ENCODE results near the gene HLF. TPM values are rescaled to one million over a fixed set of nuclear protein-coding genes. Genes with fewer than 3 reads are reported as not detected.

The HLF gene
- total and polyA plus RNA-seq, 10 of the 15 experiments (the other 5 are each of a cell fraction or from before 2014, with no cell fraction given) = 0.01 to 0.33 (median 0.20) TPM; not detected in 3

DNA sequence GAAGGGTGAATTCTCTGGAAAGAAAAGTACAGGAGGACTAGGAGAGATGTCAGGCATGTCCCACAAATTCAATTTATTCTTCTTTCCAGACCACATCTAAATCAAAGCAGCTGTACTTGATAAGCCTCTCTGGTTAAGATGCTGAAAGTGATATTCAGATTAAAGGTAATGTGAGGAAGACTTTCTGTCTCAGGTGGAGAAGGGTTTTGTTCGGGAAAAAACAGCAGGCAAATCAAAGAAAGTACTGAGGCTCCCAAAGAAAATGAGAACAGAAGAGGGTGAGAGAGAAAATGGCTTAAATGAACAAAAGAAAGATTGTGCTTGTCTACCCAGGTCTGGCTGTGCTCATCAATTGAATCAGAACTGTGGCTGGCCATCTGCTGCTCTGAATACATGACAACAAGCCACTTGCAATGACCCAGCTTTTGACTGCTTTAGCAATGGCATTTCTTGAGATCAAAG, 101.3 kb downstream of the HLF start (continued):
- TF ChIP-seq, protein P1, sequence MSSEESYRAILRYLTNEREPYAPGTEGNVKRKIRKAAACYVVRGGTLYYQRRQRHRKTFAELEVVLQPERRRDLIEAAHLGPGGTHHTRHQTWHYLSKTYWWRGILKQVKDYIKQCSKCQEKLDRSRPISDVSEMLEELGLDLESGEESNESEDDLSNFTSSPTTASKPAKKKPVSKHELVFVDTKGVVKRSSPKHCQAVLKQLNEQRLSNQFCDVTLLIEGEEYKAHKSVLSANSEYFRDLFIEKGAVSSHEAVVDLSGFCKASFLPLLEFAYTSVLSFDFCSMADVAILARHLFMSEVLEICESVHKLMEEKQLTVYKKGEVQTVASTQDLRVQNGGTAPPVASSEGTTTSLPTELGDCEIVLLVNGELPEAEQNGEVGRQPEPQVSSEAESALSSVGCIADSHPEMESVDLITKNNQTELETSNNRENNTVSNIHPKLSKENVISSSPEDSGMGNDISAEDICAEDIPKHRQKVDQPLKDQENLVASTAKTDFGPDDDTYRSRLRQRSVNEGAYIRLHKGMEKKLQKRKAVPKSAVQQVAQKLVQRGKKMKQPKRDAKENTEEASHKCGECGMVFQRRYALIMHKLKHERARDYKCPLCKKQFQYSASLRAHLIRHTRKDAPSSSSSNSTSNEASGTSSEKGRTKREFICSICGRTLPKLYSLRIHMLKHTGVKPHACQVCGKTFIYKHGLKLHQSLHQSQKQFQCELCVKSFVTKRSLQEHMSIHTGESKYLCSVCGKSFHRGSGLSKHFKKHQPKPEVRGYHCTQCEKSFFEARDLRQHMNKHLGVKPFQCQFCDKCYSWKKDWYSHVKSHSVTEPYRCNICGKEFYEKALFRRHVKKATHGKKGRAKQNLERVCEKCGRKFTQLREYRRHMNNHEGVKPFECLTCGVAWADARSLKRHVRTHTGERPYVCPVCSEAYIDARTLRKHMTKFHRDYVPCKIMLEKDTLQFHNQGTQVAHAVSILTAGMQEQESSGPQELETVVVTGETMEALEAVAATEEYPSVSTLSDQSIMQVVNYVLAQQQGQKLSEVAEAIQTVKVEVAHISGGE (CRISPR knock-in tag; IDR thresholded peaks at IDR 0.05) = no peak
- no peak for TF ChIP-seq KAT2A (conservative IDR thresholded peaks at IDR 0.05; ENCODE audit: control insufficient read depth, low read depth, low read length)
- no peak for TF ChIP-seq RBBP5 (conservative IDR thresholded peaks at IDR 0.05)
- TF ChIP-seq MYB (IDR thresholded peaks at IDR 0.05; ENCODE audit: borderline replicate concordance, low read depth, low read length) = no peak
- TF ChIP-seq NR2C2 (IDR thresholded peaks at IDR 0.05; ENCODE audit: borderline replicate concordance, control insufficient read depth, insufficient read length, low read depth) = no peak
- no peak for TF ChIP-seq CHD2 (IDR thresholded peaks at IDR 0.05; ENCODE audit: borderline replicate concordance, low read depth, low read length)
- TF ChIP-seq FOS (IDR thresholded peaks at IDR 0.05; ENCODE audit: borderline replicate concordance, extremely low read depth, insufficient read length) = no peak
- TF ChIP-seq KDM1A (IDR thresholded peaks at IDR 0.05; ENCODE audit: borderline replicate concordance) = no peak
- no peak for TF ChIP-seq HDAC2 (IDR thresholded peaks at IDR 0.05)
- TF ChIP-seq ZNF207 (IDR thresholded peaks at IDR 0.05; ENCODE audit: borderline replicate concordance) = no peak

DNA sequence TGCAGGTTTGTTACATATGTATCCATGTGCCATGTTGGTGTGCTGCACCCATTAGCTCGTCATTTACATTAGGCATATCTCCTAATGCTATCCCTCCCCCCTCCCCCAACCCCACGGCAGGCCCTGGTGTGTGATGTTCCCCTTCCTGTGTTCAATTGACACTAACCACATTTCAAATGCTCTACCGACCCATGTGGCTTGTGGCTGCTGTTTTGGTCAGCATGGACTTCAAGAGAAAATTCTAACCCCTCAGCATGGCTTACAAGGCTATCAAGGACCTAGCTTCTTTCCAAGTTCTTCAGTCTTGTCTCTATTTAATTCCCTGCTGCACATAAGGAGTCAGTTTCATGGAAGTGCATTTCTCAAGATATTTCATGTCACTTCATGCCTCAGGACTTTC, 103.9 kb downstream of the HLF start:
- Histone ChIP-seq H3K36me3 (ENCODE audit: control insufficient read depth in 2 of 2, insufficient read depth in 2 of 2, low read length in 1 of 2) (no peaks in the 10 kb centered on the region), H3K9me3 (replicated peaks; ENCODE audit: control insufficient read depth, insufficient read depth, low read length) (no peaks in the 10 kb centered on the region; the same call in 2 of the 3 replicates), H4K20me1 (ENCODE audit: control insufficient read depth, insufficient read depth) (no peaks in the 10 kb centered on the region), H3K4me3 (no peak overlapping the region), H3K9ac (ENCODE audit: control insufficient read depth, insufficient read depth, low read length) (no peak overlapping the region), H3K27me3 (replicated peaks in 1 of 2; ENCODE audit: control insufficient read depth in 2 of 2, insufficient read depth in 2 of 2, low read length in 1 of 2) (no peaks in the 10 kb centered on the region), H2AFZ (ENCODE audit: control insufficient read depth, low read depth, low read length) (no peak overlapping the region), H3K27ac (ENCODE audit: control insufficient read depth, insufficient read depth) (no peak overlapping the region), H3K79me2 (ENCODE audit: control insufficient read depth, insufficient read depth, low read length) (no peaks in the 10 kb centered on the region), H3K4me1 (ENCODE audit: control insufficient read depth, insufficient read depth, low read length) (no peaks in the 10 kb centered on the region), H3K4me2 (ENCODE audit: control insufficient read depth, insufficient read depth) (no peak overlapping the region)
- POLR2A ChIA-PET = interaction anchor here (0.7 kb wide), 1 partner anchor 24 kb away, joined by 6 read pairs; no protein-coding TSS in a partner anchor
- CTCF ChIA-PET = interaction anchor here (1.4 kb wide), 1 partner anchor 13 kb away, joined by 4 read pairs; no protein-coding TSS in a partner anchor
- in situ Hi-C loops (cut with MboI) = no loop called here
- intact Hi-C loops (cut with micrococcal nuclease; ENCODE audit: unreplicated experiment) = no loop called here
- SMC1A ChIA-PET (ENCODE audit: uncharacterized antibody, unreplicated experiment) = no interaction called here
- RAD21 ChIA-PET (ENCODE audit: unreplicated experiment) = no interaction called here
- FAIRE-seq (no peak), ATAC-seq (no peak), DNase-seq (ENCODE audit: low read depth, low spot score) (no peak)
- TF ChIP-seq RUNX3 (IDR thresholded peaks at IDR 0.05; ENCODE audit: low read length) (peak; percentile 28; the same call in 1 of the 2 replicates), HDAC6 (IDR thresholded peaks at IDR 0.05; ENCODE audit: unreplicated experiment) (no peak), SMAD5 (IDR thresholded peaks at IDR 0.05; ENCODE audit: low read depth) (no peak)
- TF ChIP-seq, protein P2, sequence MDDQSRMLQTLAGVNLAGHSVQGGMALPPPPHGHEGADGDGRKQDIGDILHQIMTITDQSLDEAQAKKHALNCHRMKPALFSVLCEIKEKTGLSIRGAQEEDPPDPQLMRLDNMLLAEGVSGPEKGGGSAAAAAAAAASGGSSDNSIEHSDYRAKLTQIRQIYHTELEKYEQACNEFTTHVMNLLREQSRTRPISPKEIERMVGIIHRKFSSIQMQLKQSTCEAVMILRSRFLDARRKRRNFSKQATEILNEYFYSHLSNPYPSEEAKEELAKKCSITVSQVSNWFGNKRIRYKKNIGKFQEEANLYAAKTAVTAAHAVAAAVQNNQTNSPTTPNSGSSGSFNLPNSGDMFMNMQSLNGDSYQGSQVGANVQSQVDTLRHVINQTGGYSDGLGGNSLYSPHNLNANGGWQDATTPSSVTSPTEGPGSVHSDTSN (IDR thresholded peaks at IDR 0.05; ENCODE audit: insufficient replicate concordance, low read depth, low read length) = no peak
- no TSS peak for BruUV-seq (replicated peaks)
- 0% methylated on average over 2 of the region's 3 CpGs for WGBS (ENCODE audit: insufficient coverage, insufficient replicate concordance, low lambda C conversion rate, missing lambda C conversion rate)

Measured in GM12878 (cell line).